Measurements from ENCODE around the gene NAP1L5. TPM values are rescaled to one million over a fixed set of nuclear protein-coding genes. Genes with fewer than 3 reads are reported as not detected.
A peak's percentile ranks its signal among the peaks of the same experiment; 100 is the strongest.

The NAP1L5 gene
- total RNA-seq, 1 experiment from 2014 or later, result 17.9 TPM

DNA sequence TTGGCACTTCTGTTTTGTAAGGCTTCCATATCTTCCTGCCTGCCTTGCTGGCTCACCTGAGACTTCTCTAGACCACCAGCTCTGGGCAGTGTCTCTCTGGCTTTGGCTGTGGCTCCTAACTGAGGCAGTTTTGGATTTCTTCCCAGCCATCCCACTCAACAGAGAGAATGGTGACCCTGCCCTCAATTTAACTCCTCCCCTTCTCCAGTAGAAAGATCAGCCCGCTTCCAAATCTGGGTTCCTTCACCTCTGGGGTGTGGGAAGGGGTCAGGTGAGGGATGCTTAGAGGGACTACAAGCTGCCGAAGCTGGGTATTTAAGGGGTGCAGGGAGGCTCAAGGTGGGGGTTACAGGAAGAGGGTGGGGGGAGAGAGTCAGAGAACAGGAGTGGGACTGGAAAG lies 23.7 kb downstream of the NAP1L5 start:
- Histone ChIP-seq H3K36me3 (ENCODE audit: insufficient read depth, low read length) (no peaks in the 10 kb centered on the region), H3K4me1 (ENCODE audit: low read length) (peaks cover 10% of the 10 kb centered on the region), H3K4me2 (ENCODE audit: low read depth, low read length, poor library complexity, severe bottlenecking) (no peak overlapping the region), H3K9ac (ENCODE audit: low read length) (no peak overlapping the region), H3K79me2 (ENCODE audit: low read length) (no peaks in the 10 kb centered on the region), H3K9me3 (ENCODE audit: low read length) (no peaks in the 10 kb centered on the region), H4K20me1 (ENCODE audit: insufficient read depth, low read depth, low read length) (no peaks in the 10 kb centered on the region), H2AFZ (ENCODE audit: low read length) (no peak overlapping the region), H3K27me3 (ENCODE audit: low read length) (no peaks in the 10 kb centered on the region), H3K9me2 (replicated peaks; ENCODE audit: insufficient read depth, low read length) (no peaks in the 10 kb centered on the region), H3K4me3 (ENCODE audit: low read length) (no peak overlapping the region), H3K27ac (ENCODE audit: low read length) (no peak overlapping the region)
- no peak for DNase-seq

GRCh38 chr4:88672987-88673386 lies 24.6 kb downstream of the NAP1L5 start:
- H3K9ac ChIP-seq (ENCODE audit: low read length), result no peak overlapping the region
- no peaks in the 10 kb centered on the region for H3K9me2 ChIP-seq (replicated peaks; ENCODE audit: insufficient read depth, low read length)
- peaks cover 10% of the 10 kb centered on the region for H3K4me1 ChIP-seq (ENCODE audit: low read length)
- DNase-seq, result peak; percentile 71
- H4K20me1 ChIP-seq (ENCODE audit: insufficient read depth, low read depth, low read length), result no peaks in the 10 kb centered on the region
- no peak overlapping the region for H2AFZ ChIP-seq (ENCODE audit: low read length)
- no peak overlapping the region for H3K4me2 ChIP-seq (ENCODE audit: low read depth, low read length, poor library complexity, severe bottlenecking)
- H3K27me3 ChIP-seq (ENCODE audit: low read length), result no peaks in the 10 kb centered on the region
- H3K79me2 ChIP-seq (ENCODE audit: low read length), result no peaks in the 10 kb centered on the region
- H3K4me3 ChIP-seq (ENCODE audit: low read length), result no peak overlapping the region
- H3K27ac ChIP-seq (ENCODE audit: low read length), result no peak overlapping the region
- no peaks in the 10 kb centered on the region for H3K9me3 ChIP-seq (ENCODE audit: low read length)
- H3K36me3 ChIP-seq (ENCODE audit: insufficient read depth, low read length), result no peaks in the 10 kb centered on the region

DNA sequence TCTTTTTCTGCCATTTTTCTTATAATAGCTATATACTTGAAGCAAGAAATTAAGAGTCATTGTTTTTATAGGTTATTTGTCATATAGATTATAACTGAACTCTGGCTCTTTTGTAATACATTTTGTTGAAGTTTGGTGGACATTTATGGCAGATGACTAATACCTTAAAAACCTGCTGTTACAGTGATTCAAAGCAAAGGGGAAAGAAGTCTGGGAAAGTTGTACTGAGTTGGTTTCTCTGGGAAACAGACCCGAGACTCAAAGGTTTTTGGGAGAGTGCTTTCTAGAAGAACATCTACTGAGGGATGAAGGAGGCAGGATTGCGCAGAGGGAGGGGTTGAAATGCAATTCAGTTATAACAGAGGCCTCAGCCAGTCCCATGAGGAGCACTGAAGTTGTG lies 35.9 kb downstream of the NAP1L5 start:
- H3K4me1 ChIP-seq (ENCODE audit: low read length), result no peaks in the 10 kb centered on the region
- H3K27me3 ChIP-seq (ENCODE audit: low read length), result no peaks in the 10 kb centered on the region
- H3K9ac ChIP-seq (ENCODE audit: low read length), result no peak overlapping the region
- H3K9me2 ChIP-seq (replicated peaks; ENCODE audit: insufficient read depth, low read length), result no peaks in the 10 kb centered on the region
- H3K36me3 ChIP-seq (ENCODE audit: insufficient read depth, low read length), result no peaks in the 10 kb centered on the region
- no peak for DNase-seq
- H3K27ac ChIP-seq (ENCODE audit: low read length), result no peak overlapping the region
- H4K20me1 ChIP-seq (ENCODE audit: insufficient read depth, low read depth, low read length), result no peaks in the 10 kb centered on the region
- no peak overlapping the region for H3K4me2 ChIP-seq (ENCODE audit: low read depth, low read length, poor library complexity, severe bottlenecking)
- no peak overlapping the region for H2AFZ ChIP-seq (ENCODE audit: low read length)
- H3K4me3 ChIP-seq (ENCODE audit: low read length), result no peak overlapping the region
- H3K79me2 ChIP-seq (ENCODE audit: low read length), result no peaks in the 10 kb centered on the region
- no peaks in the 10 kb centered on the region for H3K9me3 ChIP-seq (ENCODE audit: low read length)

DNA sequence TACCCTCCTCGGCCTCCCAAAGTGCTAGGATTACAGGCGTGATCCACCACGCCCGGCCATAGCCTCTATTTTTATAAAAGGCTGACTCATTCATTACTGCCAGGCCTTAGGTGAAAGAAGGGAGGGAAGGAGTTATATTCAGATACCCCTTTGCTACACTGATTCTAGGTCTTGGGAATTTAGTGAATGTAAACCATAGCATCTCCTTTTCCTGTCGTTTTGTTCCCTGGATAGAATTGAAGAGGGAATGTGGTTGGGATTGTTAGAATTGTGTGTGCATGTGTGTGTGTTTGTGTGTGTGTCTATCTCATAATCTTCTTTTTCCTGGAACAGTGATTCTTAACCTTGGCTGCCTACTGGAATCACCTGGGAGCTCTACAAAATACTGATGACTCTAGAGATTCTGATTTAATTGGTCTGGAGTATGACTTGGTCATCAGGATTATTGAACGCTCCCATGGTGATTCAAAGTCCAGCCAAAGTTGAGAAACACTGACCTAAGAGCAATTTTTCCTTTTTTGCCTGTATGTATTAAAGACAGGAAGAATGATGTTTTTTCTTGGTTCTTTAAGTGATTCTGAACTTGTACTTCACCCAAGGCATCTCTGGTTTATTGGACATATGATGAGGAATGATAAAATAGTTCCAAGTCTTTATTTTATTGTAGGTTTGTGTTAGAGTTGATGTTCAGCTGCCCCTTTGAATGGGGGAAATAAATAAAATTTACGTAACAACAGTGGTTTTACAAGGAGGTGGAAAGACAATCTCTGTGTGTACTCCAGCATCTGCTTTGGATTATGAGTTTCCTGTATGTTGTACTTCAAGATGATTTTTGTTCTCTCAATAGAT lies 37.0 kb downstream of the NAP1L5 start:
- no peaks in the 10 kb centered on the region for H3K27me3 ChIP-seq (ENCODE audit: low read length)
- DNase-seq, result no peak

GRCh38 chr4:88659890-88660208 lies 37.8 kb downstream of the NAP1L5 start:
- Histone ChIP-seq H4K20me1 (ENCODE audit: insufficient read depth, low read depth, low read length) (no peaks in the 10 kb centered on the region), H3K27ac (ENCODE audit: low read length) (no peak overlapping the region), H3K4me2 (ENCODE audit: low read depth, low read length, poor library complexity, severe bottlenecking) (no peak overlapping the region), H3K4me3 (ENCODE audit: low read length) (no peak overlapping the region), H3K9me2 (replicated peaks; ENCODE audit: insufficient read depth, low read length) (no peaks in the 10 kb centered on the region), H3K36me3 (ENCODE audit: insufficient read depth, low read length) (no peaks in the 10 kb centered on the region), H3K27me3 (ENCODE audit: low read length) (no peaks in the 10 kb centered on the region), H3K79me2 (ENCODE audit: low read length) (no peaks in the 10 kb centered on the region), H3K4me1 (ENCODE audit: low read length) (no peaks in the 10 kb centered on the region), H3K9ac (ENCODE audit: low read length) (no peak overlapping the region), H2AFZ (ENCODE audit: low read length) (no peak overlapping the region), H3K9me3 (ENCODE audit: low read length) (no peaks in the 10 kb centered on the region)
- DNase-seq, result no peak

More for the DNA sequence above, 37.0 kb downstream of the NAP1L5 start:
- Histone ChIP-seq H2AFZ (ENCODE audit: low read length) (no peak overlapping the region), H3K27ac (ENCODE audit: low read length) (no peak overlapping the region), H3K36me3 (ENCODE audit: insufficient read depth, low read length) (no peaks in the 10 kb centered on the region), H3K9me2 (replicated peaks; ENCODE audit: insufficient read depth, low read length) (no peaks in the 10 kb centered on the region), H3K79me2 (ENCODE audit: low read length) (no peaks in the 10 kb centered on the region), H3K9me3 (ENCODE audit: low read length) (no peaks in the 10 kb centered on the region), H3K9ac (ENCODE audit: low read length) (no peak overlapping the region), H3K4me1 (ENCODE audit: low read length) (no peaks in the 10 kb centered on the region), H3K4me2 (ENCODE audit: low read depth, low read length, poor library complexity, severe bottlenecking) (no peak overlapping the region), H4K20me1 (ENCODE audit: insufficient read depth, low read depth, low read length) (no peaks in the 10 kb centered on the region), H3K4me3 (ENCODE audit: low read length) (no peak overlapping the region)

GRCh38 chr4:88659055-88659889 lies 38.4 kb downstream of the NAP1L5 start:
- Histone ChIP-seq H4K20me1 (ENCODE audit: insufficient read depth, low read depth, low read length) (no peaks in the 10 kb centered on the region), H3K79me2 (ENCODE audit: low read length) (no peaks in the 10 kb centered on the region), H3K4me3 (ENCODE audit: low read length) (no peak overlapping the region), H3K9me3 (ENCODE audit: low read length) (no peaks in the 10 kb centered on the region), H3K36me3 (ENCODE audit: insufficient read depth, low read length) (no peaks in the 10 kb centered on the region), H3K4me2 (ENCODE audit: low read depth, low read length, poor library complexity, severe bottlenecking) (no peak overlapping the region), H3K9ac (ENCODE audit: low read length) (no peak overlapping the region), H3K27ac (ENCODE audit: low read length) (no peak overlapping the region), H3K4me1 (ENCODE audit: low read length) (no peaks in the 10 kb centered on the region), H3K27me3 (ENCODE audit: low read length) (no peaks in the 10 kb centered on the region), H2AFZ (ENCODE audit: low read length) (no peak overlapping the region), H3K9me2 (replicated peaks; ENCODE audit: insufficient read depth, low read length) (no peaks in the 10 kb centered on the region)
- DNase-seq, result peak; percentile 77

GRCh38 chr4:88655226-88655625 lies 42.4 kb downstream of the NAP1L5 start:
- H2AFZ ChIP-seq (ENCODE audit: low read length), result no peak overlapping the region
- no peaks in the 10 kb centered on the region for H3K79me2 ChIP-seq (ENCODE audit: low read length)
- H4K20me1 ChIP-seq (ENCODE audit: insufficient read depth, low read depth, low read length), result no peaks in the 10 kb centered on the region
- H3K27me3 ChIP-seq (ENCODE audit: low read length), result no peaks in the 10 kb centered on the region
- no peak overlapping the region for H3K9ac ChIP-seq (ENCODE audit: low read length)
- peaks cover 6% of the 10 kb centered on the region; the same call in 1 of the 2 replicates for H3K4me1 ChIP-seq (ENCODE audit: low read length)
- H3K36me3 ChIP-seq (ENCODE audit: insufficient read depth, low read length), result no peaks in the 10 kb centered on the region
- H3K27ac ChIP-seq (ENCODE audit: low read length), result no peak overlapping the region
- no peaks in the 10 kb centered on the region for H3K9me3 ChIP-seq (ENCODE audit: low read length)
- H3K4me2 ChIP-seq (ENCODE audit: low read depth, low read length, poor library complexity, severe bottlenecking), result no peak overlapping the region
- DNase-seq, result no peak
- H3K9me2 ChIP-seq (replicated peaks; ENCODE audit: insufficient read depth, low read length), result no peaks in the 10 kb centered on the region
- H3K4me3 ChIP-seq (ENCODE audit: low read length), result no peak overlapping the region

DNA sequence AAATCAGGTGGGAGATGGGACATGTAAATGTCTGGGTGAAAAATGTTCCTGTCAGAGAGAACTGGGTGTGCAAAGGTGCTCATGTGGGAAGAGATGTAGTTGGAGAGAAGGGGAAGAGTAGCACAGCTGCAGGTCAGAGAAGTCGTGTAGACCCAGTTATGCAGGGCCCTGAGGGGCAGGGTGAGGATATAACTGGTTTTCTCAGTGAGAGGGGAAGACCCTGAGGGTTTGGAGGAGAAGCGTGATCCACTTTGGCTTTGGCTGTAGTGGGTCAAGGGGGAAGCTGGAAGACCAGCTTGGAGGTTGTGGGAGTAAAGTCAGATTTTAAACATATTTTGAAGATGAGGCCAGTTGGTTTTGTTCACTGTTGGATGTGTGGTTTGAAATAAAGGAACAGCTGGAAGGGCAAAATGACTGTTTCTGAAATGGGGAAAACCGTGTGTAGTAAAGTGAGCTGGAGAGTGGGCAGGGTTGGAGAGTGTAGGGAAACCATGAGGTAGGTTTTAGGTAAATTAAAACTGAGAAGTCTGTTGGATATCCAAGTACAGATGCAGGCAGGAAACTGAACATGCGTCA lies 44.2 kb downstream of the NAP1L5 start:
- Histone ChIP-seq H3K79me2 (ENCODE audit: low read length) (no peaks in the 10 kb centered on the region), H3K9me3 (ENCODE audit: low read length) (no peaks in the 10 kb centered on the region), H3K36me3 (ENCODE audit: insufficient read depth, low read length) (no peaks in the 10 kb centered on the region), H3K27me3 (ENCODE audit: low read length) (no peaks in the 10 kb centered on the region), H3K27ac (ENCODE audit: low read length) (no peak overlapping the region), H3K4me1 (ENCODE audit: low read length) (peaks cover 6% of the 10 kb centered on the region; the same call in 1 of the 2 replicates), H3K9ac (ENCODE audit: low read length) (no peak overlapping the region), H3K9me2 (replicated peaks; ENCODE audit: insufficient read depth, low read length) (no peaks in the 10 kb centered on the region), H3K4me2 (ENCODE audit: low read depth, low read length, poor library complexity, severe bottlenecking) (no peak overlapping the region), H4K20me1 (ENCODE audit: insufficient read depth, low read depth, low read length) (no peaks in the 10 kb centered on the region), H3K4me3 (ENCODE audit: low read length) (no peak overlapping the region), H2AFZ (ENCODE audit: low read length) (no peak overlapping the region)
- no peak for DNase-seq

All from Karpas-422 (cell line).